ENCODE data around the gene REPS2. TPM values are rescaled to one million over a fixed set of nuclear protein-coding genes. Genes with fewer than 3 reads are reported as not detected.
"Not testable (repeated sequence)": the region's sequence is repeated elsewhere in the genome, so short reads cannot be mapped to it uniquely, and the experiment has no call there.

The REPS2 gene
- total RNA-seq, 1 donor from 2014 or later = 10.1 TPM

GRCh38 chrX:16957751-16958150 lies 11.3 kb downstream of the REPS2 start:
- intact Hi-C loops (cut with DNase I) = no loop called here
- no peak for ATAC-seq
- DNase-seq (ENCODE audit: missing footprints) = no peak

- DNase-seq (ENCODE audit: missing footprints) = no peak
- intact Hi-C loops (cut with DNase I) = no loop called here
- no peak for ATAC-seq
Observed at GRCh38 chrX:16958356-16958755, 11.9 kb downstream of the REPS2 start.

DNA sequence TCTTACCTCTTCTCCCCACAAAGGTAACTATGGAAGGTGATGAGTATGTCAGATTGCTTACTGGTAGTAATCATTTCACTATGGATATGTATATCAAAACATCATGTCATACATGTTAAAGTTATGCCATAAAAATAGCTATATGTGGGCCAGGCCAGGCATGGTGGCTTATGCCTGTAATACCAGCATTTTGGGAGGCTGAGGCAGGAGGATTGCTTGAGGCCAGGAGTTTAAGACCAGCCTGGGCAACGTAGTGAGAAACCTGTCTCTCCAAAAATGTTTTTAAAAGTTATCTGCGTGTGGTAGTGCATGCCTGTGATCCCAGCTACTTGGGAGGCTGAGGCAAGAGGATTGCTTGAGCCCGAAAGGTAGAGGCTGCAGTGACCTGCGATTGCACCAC lies 16.2 kb downstream of the REPS2 start:
- ATAC-seq; intact Hi-C loops (cut with DNase I); DNase-seq (ENCODE audit: missing footprints): not testable (repeated sequence)

DNA sequence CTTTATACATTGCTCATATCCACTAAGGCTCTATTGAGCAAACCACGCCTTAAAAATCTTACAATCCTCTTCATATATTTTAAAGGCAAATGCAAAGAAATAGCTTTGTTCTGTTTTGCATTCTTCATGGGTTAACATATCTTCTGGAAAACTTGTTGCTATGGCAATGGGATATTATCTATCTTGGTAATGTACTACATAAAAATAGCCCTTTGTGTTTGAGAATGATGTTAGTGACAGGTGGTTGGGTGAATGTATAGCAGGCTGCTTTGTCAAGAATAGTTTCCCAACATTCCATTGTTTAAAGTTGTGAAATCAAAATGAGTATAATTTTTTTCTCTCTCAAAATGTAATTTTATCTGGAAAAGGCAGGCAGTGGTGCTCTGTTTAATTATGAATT lies 16.8 kb downstream of the REPS2 start:
- DNase-seq (ENCODE audit: missing footprints) (no peak), ATAC-seq (no peak)
- intact Hi-C loops (cut with DNase I) = no loop called here

- ATAC-seq; intact Hi-C loops (cut with DNase I); DNase-seq (ENCODE audit: missing footprints): not testable (repeated sequence)
Observed at GRCh38 chrX:16964976-16965375, 18.5 kb downstream of the REPS2 start.

GRCh38 chrX:16966752-16967448 lies 20.4 kb downstream of the REPS2 start:
- intact Hi-C loops (cut with DNase I) = no loop called here
- DNase-seq (ENCODE audit: missing footprints) (no peak), ATAC-seq (no peak)

DNA sequence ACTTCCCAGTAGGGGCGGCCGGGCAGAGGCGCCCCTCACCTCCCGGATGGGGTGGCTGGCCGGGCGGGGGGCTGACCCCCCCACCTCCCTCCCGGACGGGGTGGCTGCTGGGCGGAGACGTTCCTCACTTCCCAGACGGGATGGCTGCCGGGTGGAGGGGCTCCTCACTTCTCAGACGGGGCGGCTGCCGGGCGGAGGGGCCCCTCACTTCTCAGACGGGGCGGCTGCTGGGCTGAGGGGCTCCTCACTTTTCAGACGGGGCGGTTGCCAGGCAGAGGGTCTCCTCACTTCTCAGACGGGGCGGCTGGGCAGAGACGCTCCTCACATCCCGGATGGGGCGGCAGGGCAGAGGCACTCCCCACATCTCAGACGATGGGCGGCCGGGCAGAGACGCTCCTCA lies 22.3 kb downstream of the REPS2 start:
- intact Hi-C loops (cut with DNase I); DNase-seq (ENCODE audit: missing footprints); ATAC-seq: not testable (repeated sequence)

DNA sequence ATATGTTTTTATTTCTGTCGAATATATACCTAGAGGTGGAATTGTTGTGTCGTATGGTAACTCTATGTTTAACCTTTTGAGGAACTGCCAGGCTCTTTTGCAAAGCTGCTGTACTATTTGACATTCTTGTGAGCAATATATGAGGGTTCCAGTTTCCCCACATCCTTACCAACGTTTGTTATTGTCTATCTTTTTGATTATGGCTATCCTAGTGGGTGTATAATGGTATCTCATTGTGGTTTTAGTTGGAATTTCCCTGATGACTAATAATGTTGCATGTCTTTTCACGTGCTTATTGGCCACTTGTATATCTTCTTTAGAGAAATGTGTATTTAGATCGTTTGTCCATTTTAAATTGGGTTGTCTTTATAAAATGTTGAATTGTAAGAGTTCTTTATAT lies 24.5 kb downstream of the REPS2 start:
- DNase-seq (ENCODE audit: missing footprints) (no peak), ATAC-seq (no peak)
- intact Hi-C loops (cut with DNase I) = no loop called here

GRCh38 chrX:16971694-16972093 lies 25.2 kb downstream of the REPS2 start:
- intact Hi-C loops (cut with DNase I) = no loop called here
- ATAC-seq (no peak), DNase-seq (ENCODE audit: missing footprints) (no peak)

GRCh38 chrX:16975233-16975632 lies 28.8 kb downstream of the REPS2 start:
- intact Hi-C loops (cut with DNase I) = no loop called here
- no peak for DNase-seq (ENCODE audit: missing footprints)
- ATAC-seq = no peak

- DNase-seq (ENCODE audit: missing footprints) (no peak), ATAC-seq (no peak)
- intact Hi-C loops (cut with DNase I) = no loop called here
Observed at GRCh38 chrX:16977771-16978170, 31.3 kb downstream of the REPS2 start.

- intact Hi-C loops (cut with DNase I) = no loop called here
- ATAC-seq (no peak), DNase-seq (ENCODE audit: missing footprints) (no peak)
Observed at GRCh38 chrX:16978193-16978984, 31.9 kb downstream of the REPS2 start.

GRCh38 chrX:16979226-16979625 lies 32.8 kb downstream of the REPS2 start:
- intact Hi-C loops (cut with DNase I) = no loop called here
- ATAC-seq (no peak), DNase-seq (ENCODE audit: missing footprints) (no peak)

DNA sequence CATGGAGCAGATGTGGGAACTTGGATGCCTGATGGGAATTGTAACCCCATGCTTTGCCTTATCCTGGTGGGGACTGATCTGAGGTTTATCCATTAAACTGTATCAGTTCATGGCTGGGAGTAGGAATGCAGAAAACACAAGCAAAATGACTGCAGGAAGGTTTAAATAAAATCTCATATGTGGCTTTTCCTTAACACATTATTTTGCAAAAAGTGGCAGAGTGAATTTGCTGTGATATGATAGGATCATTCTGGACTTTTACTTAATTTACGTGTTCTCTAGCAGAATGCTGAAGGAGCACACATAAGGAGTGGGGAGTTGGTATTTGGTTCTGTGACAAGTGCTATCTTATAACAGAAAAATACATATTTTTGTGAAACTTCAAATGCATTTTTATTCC lies 34.8 kb downstream of the REPS2 start:
- intact Hi-C loops (cut with DNase I) = no loop called here
- DNase-seq (ENCODE audit: missing footprints) = no peak
- ATAC-seq = no peak

GRCh38 chrX:16981980-16982379 lies 35.5 kb downstream of the REPS2 start:
- intact Hi-C loops (cut with DNase I) = no loop called here
- no peak for DNase-seq (ENCODE audit: missing footprints)

DNA sequence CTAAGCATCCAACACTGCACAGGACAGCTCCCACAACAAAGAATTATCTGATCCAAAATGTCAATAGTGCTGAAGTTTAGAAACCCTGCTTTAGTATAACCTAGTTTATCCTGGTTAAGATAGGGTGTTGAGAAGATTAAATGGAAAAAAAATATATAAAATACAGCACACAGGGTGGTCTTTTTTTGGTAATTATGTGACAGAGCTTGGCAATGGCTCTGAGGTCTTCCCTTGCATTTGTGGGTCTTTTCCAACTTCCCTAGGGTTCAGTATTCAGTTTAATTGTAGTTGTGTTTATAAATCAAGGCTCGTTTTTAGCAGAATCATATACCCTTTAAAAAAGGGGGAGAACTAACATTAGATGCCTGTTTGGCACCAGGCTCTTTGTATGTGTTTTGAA lies 36.6 kb downstream of the REPS2 start:
- no peak for DNase-seq (ENCODE audit: missing footprints)
- ATAC-seq = no peak
- intact Hi-C loops (cut with DNase I) = no loop called here

More at GRCh38 chrX:16981980-16982379, 35.5 kb downstream of the REPS2 start:
- no peak for ATAC-seq

GRCh38 chrX:16985286-16985685 lies 38.8 kb downstream of the REPS2 start:
- intact Hi-C loops (cut with DNase I) = no loop called here
- ATAC-seq (no peak), DNase-seq (ENCODE audit: missing footprints) (no peak)

DNA sequence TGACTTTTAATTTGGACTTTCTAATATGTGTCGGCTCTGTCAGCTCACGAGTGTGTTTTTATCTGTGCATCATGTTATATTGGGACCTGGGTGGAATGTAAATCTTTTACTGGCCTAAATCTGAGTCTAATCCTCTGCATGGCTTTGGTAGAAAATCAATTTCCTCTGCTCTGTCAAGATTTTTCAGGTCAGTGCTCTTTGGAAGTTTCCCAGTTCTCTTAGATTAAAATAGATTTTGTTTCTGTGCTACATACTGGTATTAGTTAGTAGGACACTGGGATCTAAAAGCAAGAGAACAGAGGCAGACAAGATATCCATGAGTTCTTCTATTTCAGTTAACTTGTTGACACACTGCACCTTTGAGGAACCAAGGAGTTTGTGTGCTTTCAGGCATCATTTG lies 39.7 kb downstream of the REPS2 start:
- DNase-seq (ENCODE audit: missing footprints) = no peak
- intact Hi-C loops (cut with DNase I) = no loop called here
- no peak for ATAC-seq

GRCh38 chrX:16989750-16990149 lies 43.3 kb downstream of the REPS2 start:
- no peak for DNase-seq (ENCODE audit: missing footprints)
- intact Hi-C loops (cut with DNase I) = no loop called here
- ATAC-seq = no peak

DNA sequence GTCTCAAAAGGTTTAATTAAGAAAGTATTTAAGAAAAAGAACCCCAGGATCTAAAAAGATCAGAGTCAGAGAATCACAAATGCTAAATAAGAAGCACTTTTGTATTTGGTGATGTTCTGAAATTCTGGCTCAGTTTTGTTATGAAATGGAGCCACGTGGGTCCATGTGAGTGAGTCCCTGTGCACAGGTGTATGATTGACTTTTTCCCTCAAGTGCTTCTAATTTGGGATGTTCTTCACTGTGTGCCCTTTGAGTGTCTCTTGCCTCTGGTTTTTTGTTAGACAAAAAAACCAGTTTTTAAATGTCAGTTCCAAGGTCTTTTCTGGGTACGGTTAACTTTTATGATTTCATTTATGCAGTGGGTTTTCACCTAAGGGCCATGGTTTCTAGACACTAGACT lies 44.4 kb downstream of the REPS2 start:
- ATAC-seq (no peak), DNase-seq (ENCODE audit: missing footprints) (no peak)
- intact Hi-C loops (cut with DNase I) = no loop called here
